Smooth muscle cell (in vitro differentiated cells): ENCODE measurements around the gene RASSF8. TPM values are rescaled to one million over a fixed set of nuclear protein-coding genes. Genes with fewer than 3 reads are reported as not detected.

ENCODE experiments used
- DNase-seq: peaks from one replicate; lab custom pipeline; 2025; ENCODE audit not compliant: unreplicated experiment; lab: John Stamatoyannopoulos, UW
- H2AFZ ChIP-seq: fragments of 200-600 bp; sonication (generic); 2 replicates; pipeline ENCODE4 v1.6.0; 2016; ENCODE audit warnings: antibody characterized with exemption, low read depth, mild to moderate bottlenecking
- H3F3A ChIP-seq: fragments of 200-600 bp; sonication (generic); 2 replicates; pipeline ENCODE4 v1.6.0; 2017; ENCODE audit warnings: antibody characterized with exemption, low read depth
- H3K27ac ChIP-seq: fragments of 200-600 bp; sonication (generic); 2 replicates; pipeline ENCODE4 v1.5.1; 2016; ENCODE audit warnings: low read depth, mild to moderate bottlenecking
- H3K27me3 ChIP-seq: fragments of 200-600 bp; sonication (generic); 2 replicates; pipeline ENCODE4 v1.6.1; 2016; ENCODE audit warnings: low read depth, mild to moderate bottlenecking
- H3K36me3 ChIP-seq: fragments of 200-600 bp; sonication (generic); 2 replicates; pipeline ENCODE4 v1.5.1; 2016; ENCODE audit warnings: low read depth
- H3K4me1 ChIP-seq: fragments of 200-600 bp; sonication (generic); 2 replicates; pipeline ENCODE4 v1.5.1; 2016; ENCODE audit warnings: low read depth
- H3K4me2 ChIP-seq: fragments of 200-600 bp; sonication (generic); 2 replicates; pipeline ENCODE4 v1.6.0; 2016; ENCODE audit warnings: mild to moderate bottlenecking
- H3K4me3 ChIP-seq: fragments of 200-600 bp; sonication (generic); 2 replicates; pipeline ENCODE4 v1.5.1; 2016; ENCODE audit warnings: mild to moderate bottlenecking
- H3K79me2 ChIP-seq: fragments of 200-600 bp; sonication (generic); 2 replicates; pipeline ENCODE4 v1.6.0; 2016; ENCODE audit warnings: low read depth, mild to moderate bottlenecking
- H3K9ac ChIP-seq: fragments of 200-600 bp; sonication (generic); 2 replicates; pipeline ENCODE4 v1.6.0; 2016; ENCODE audit warnings: low read depth
- H3K9me3 ChIP-seq: fragments of 200-600 bp; sonication (generic); replicated peaks from 2 replicates; pipeline ENCODE4 v1.5.1; 2016; ENCODE audit warnings: low read depth
- H4K20me1 ChIP-seq: fragments of 200-600 bp; sonication (generic); 2 replicates; pipeline ENCODE4 v1.6.0; 2016; ENCODE audit warnings: low read depth
- WGBS: methylation state at CpG from one replicate; pipeline ENCODE4 v1.1.7; 2016; ENCODE audit warnings: low lambda C conversion rate; 5-methylcytosine and 5-hydroxymethylcytosine counted together
- polyA plus RNA-seq: library from polyadenylated mRNA; unstranded; fragments of >200 nt; fragmentation: Nextera tagmentation; extraction: Ambion mirVana; gene quantifications from 2 replicates; pipeline ENCODE4 v1.2.1, GENCODE V29; 2016
- total RNA-seq: library from RNA; depleted of rRNA; stranded (reverse); fragments of >200 nt; gene quantifications from 2 replicates; pipeline ENCODE4 v1.2.3, GENCODE V29; 2014
- TF ChIP-seq, protein P1 (sequence below): fragments of 200-600 bp; sonication (generic); IDR thresholded peaks from 2 replicates; pipeline ENCODE4 v1.5.1; 2017; ENCODE audit warnings: borderline replicate concordance, mild to moderate bottlenecking, antibody characterized with exemption; ENCODE audit not compliant: insufficient read depth, poor library complexity, severe bottlenecking

The RASSF8 gene
- total and polyA plus RNA-seq, 2 experiments from 2014 or later = 9.8 to 29.8 TPM

DNA sequence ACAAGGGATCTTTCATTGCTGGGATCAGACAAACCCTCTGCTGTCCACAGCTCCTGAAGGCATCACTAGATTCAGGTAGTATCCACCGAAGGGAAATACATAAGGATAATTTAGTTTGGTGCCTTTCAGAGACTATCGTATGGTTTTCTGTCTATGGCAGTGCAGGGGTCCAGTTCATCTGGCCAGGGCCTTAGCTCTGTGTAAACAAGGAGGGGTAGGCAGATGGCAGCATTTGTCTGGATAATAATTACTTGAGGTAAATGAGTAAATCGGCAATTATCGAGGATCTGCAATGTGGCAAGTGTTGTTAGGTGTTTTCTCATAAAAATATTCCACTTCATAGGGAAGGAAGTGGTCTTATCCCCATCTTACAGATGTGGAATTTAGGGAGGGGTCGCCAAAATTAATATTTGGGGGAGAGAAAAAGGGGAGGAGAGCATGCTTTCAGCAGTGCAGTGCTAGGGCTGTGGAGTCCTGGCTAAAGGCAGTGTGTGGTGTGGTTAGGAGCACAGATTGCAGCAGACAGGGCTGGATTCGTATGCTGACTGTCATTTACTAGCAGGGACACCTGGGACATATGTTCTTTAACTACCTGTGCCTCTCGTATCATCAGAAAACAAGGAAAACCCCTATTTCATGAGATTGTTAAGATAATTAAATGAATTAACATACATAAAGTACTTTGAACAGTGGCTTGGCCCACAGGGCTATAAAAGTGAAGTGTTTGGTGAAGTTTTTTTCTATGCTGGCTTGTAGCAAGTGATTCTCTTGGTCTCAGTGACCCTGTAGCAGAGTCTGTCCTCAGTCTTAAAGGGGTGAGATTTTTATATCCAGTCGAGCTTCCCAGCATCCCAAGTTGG is 27.1 kb downstream of the RASSF8 start:
- Histone ChIP-seq H3K27ac (no peak overlapping the region), H4K20me1 (peaks cover 85% of the 10 kb centered on the region), H3K4me1 (peaks cover 6% of the 10 kb centered on the region)

DNA sequence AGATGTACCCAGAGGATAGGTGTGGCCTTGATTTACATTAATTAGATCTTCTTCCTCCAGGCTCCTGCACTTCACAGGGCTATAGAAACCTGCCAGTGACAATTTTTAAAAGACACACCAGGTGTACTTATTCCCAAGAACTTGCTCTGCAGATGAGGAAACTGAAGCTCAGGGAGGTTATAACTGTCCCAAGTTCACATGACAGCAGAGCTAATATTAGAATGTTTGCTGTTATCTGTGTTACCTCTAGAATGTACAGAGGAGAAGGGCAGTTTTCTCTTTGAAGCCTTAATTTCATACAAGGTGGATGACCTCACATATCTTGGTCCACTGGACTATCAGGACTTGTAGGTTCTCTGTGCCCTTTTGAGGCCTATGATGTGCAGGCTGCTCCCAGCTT is 27.7 kb downstream of the RASSF8 start:
- TF ChIP-seq, protein P1, sequence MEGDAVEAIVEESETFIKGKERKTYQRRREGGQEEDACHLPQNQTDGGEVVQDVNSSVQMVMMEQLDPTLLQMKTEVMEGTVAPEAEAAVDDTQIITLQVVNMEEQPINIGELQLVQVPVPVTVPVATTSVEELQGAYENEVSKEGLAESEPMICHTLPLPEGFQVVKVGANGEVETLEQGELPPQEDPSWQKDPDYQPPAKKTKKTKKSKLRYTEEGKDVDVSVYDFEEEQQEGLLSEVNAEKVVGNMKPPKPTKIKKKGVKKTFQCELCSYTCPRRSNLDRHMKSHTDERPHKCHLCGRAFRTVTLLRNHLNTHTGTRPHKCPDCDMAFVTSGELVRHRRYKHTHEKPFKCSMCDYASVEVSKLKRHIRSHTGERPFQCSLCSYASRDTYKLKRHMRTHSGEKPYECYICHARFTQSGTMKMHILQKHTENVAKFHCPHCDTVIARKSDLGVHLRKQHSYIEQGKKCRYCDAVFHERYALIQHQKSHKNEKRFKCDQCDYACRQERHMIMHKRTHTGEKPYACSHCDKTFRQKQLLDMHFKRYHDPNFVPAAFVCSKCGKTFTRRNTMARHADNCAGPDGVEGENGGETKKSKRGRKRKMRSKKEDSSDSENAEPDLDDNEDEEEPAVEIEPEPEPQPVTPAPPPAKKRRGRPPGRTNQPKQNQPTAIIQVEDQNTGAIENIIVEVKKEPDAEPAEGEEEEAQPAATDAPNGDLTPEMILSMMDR = no peak
- peaks cover 96% of the 10 kb centered on the region for H3K79me2 ChIP-seq

More for the DNA sequence above, 27.1 kb downstream of the RASSF8 start:
- Histone ChIP-seq H3K4me3 (no peak overlapping the region), H3K4me2 (no peak overlapping the region), H3K27me3 (no peaks in the 10 kb centered on the region), H3K79me2 (peaks cover 96% of the 10 kb centered on the region), H2AFZ (no peak overlapping the region), H3K36me3 (no peaks in the 10 kb centered on the region), H3F3A (no peaks in the 10 kb centered on the region), H3K9ac (no peak overlapping the region), H3K9me3 (no peaks in the 10 kb centered on the region)
- DNase-seq = no peak
- TF ChIP-seq, protein P1 = no peak
- 85% methylated on average over 8 of the region's 8 CpGs for WGBS

DNA sequence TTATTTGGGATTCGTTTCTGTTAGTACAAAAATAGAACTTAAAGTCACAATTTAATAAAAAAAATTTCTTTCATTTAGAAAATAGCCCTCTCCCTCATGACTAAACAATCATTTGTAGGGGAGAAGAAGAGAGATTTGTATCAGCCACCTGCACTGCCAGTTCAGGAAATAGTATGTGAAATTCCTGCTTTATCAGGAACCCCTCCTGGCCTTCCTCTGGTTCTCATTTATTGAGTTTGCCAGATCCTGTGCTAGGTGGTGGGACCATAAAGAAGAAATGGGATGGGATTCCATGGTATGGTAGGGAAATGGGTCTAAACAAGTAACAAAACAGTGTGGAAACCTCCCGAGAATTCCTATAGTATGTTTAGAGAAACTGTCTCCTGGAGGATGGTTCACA is 30.0 kb downstream of the RASSF8 start:
- H3K27ac ChIP-seq = no peak overlapping the region
- peaks cover 96% of the 10 kb centered on the region for H3K79me2 ChIP-seq
- H3K4me3 ChIP-seq = no peak overlapping the region
- WGBS = 86% methylated on average over 2 of the region's 2 CpGs
- no peaks in the 10 kb centered on the region for H3F3A ChIP-seq
- no peak overlapping the region for H2AFZ ChIP-seq
- no peak for DNase-seq
- H3K4me1 ChIP-seq = peaks cover 21% of the 10 kb centered on the region
- H3K9ac ChIP-seq = no peak overlapping the region
- H3K36me3 ChIP-seq = no peaks in the 10 kb centered on the region
- H3K9me3 ChIP-seq = no peaks in the 10 kb centered on the region
- H3K27me3 ChIP-seq = no peaks in the 10 kb centered on the region
- H4K20me1 ChIP-seq = peaks cover 83% of the 10 kb centered on the region
- H3K4me2 ChIP-seq = no peak overlapping the region
- TF ChIP-seq, protein P1 = no peak

More for the DNA sequence above, 27.7 kb downstream of the RASSF8 start:
- Histone ChIP-seq H2AFZ (no peak overlapping the region), H4K20me1 (peaks cover 84% of the 10 kb centered on the region), H3K4me2 (no peak overlapping the region), H3K9ac (no peak overlapping the region), H3K4me3 (no peak overlapping the region), H3K27ac (no peak overlapping the region), H3K36me3 (no peaks in the 10 kb centered on the region), H3F3A (no peaks in the 10 kb centered on the region), H3K27me3 (no peaks in the 10 kb centered on the region), H3K4me1 (peaks cover 6% of the 10 kb centered on the region), H3K9me3 (no peaks in the 10 kb centered on the region)
- no peak for DNase-seq

DNA sequence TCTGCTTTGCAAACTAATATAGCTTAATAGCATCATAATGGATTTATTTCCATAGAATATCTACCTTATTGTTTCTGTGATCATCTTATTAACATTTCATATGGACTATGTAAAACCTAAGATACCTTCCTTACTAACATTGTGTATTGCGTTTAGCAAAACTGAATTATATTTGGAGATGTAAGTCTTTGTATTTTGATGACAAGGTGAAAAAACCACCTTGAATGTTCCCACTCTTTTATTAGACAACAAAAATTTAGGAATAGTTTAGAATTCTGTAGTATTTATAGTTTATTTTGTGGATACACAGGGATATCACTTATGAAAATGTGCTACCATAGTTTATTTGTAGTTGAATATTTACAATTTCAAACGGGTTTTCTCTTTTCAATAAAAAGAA is 32.0 kb downstream of the RASSF8 start:
- TF ChIP-seq, protein P1 = no peak

More for the DNA sequence above, 32.0 kb downstream of the RASSF8 start:
- H3K79me2 ChIP-seq = peaks cover 98% of the 10 kb centered on the region
- H3K9ac ChIP-seq = no peak overlapping the region
- peaks cover 40% of the 10 kb centered on the region for H3K4me1 ChIP-seq
- no peaks in the 10 kb centered on the region for H3K27me3 ChIP-seq
- H3F3A ChIP-seq = no peaks in the 10 kb centered on the region
- peaks cover 86% of the 10 kb centered on the region for H4K20me1 ChIP-seq
- no peak overlapping the region for H3K27ac ChIP-seq
- DNase-seq = no peak
- no peaks in the 10 kb centered on the region for H3K9me3 ChIP-seq
- no peak overlapping the region for H3K4me2 ChIP-seq
- no peaks in the 10 kb centered on the region for H3K36me3 ChIP-seq
- H2AFZ ChIP-seq = no peak overlapping the region
- H3K4me3 ChIP-seq = no peak overlapping the region
- WGBS = 95% methylated on average over 2 of the region's 2 CpGs
